DOHH2 (cell line): ENCODE measurements around the gene ARFIP1.

Source experiments
- H3F3A ChIP-seq: fragments of 200-600 bp; sonication (generic), shearing (Covaris generic); 2 replicates; pipeline ENCODE4 v1.6.0; 2016; ENCODE audit warnings: antibody characterized with exemption, mild to moderate bottlenecking; ENCODE audit not compliant: control insufficient read depth, insufficient read depth
- H3K27ac ChIP-seq: fragments of 200-600 bp; sonication (generic); 2 replicates; pipeline ENCODE4 v1.5.1; 2014; ENCODE audit warnings: low read depth, mild to moderate bottlenecking, low read length, moderate library complexity
- H3K27me3 ChIP-seq: fragments of 200-600 bp; sonication (generic); 2 replicates; pipeline ENCODE4 v1.6.1; 2014; ENCODE audit warnings: mild to moderate bottlenecking, low read length, mixed read lengths; ENCODE audit not compliant: control insufficient read depth
- H3K36me3 ChIP-seq: fragments of 200-600 bp; sonication (generic); 2 replicates; pipeline ENCODE4 v1.6.1; 2014; ENCODE audit warnings: mild to moderate bottlenecking, low read length, moderate library complexity, mixed read lengths; ENCODE audit not compliant: control insufficient read depth
- H3K4me1 ChIP-seq: fragments of 200-600 bp; sonication (generic); 2 replicates; pipeline ENCODE4 v1.6.1; 2014; ENCODE audit warnings: mild to moderate bottlenecking, low read length, mixed read lengths; ENCODE audit not compliant: control insufficient read depth
- H3K4me2 ChIP-seq: fragments of 200-600 bp; sonication (generic); 2 replicates; pipeline ENCODE4 v1.6.0; 2014; ENCODE audit warnings: mild to moderate bottlenecking, low read length, moderate library complexity
- H3K4me3 ChIP-seq: fragments of 200-600 bp; sonication (generic); 2 replicates; pipeline ENCODE4 v1.5.1; 2014; ENCODE audit warnings: mild to moderate bottlenecking, low read length, mixed read lengths
- H3K79me2 ChIP-seq: fragments of 200-600 bp; sonication (generic); 2 replicates; pipeline ENCODE4 v1.6.1; 2014; ENCODE audit warnings: mild to moderate bottlenecking, low read length, mixed read lengths; ENCODE audit not compliant: control insufficient read depth
- H3K9me2 ChIP-seq: fragments of 200-600 bp; sonication (generic); replicated peaks from 2 replicates; pipeline ENCODE4 v1.6.1; 2014; ENCODE audit warnings: mild to moderate bottlenecking, low read length, mixed read lengths; ENCODE audit not compliant: control insufficient read depth
- H3K9me3 ChIP-seq: fragments of 200-600 bp; sonication (generic); 2 replicates; pipeline ENCODE4 v1.6.1; 2014; ENCODE audit warnings: antibody characterized with exemption, low read length, mixed read lengths; ENCODE audit not compliant: control insufficient read depth, insufficient read depth
- H4K20me1 ChIP-seq: fragments of 200-600 bp; sonication (generic); 2 replicates; pipeline ENCODE4 v1.6.0; 2014; ENCODE audit warnings: low read depth, mild to moderate bottlenecking, antibody characterized with exemption, low read length, moderate library complexity; ENCODE audit not compliant: control insufficient read depth, insufficient read depth
- CTCF ChIP-seq: fragments of 200-600 bp; sonication (generic); IDR thresholded peaks from one replicate; pipeline ENCODE4 v1.5.1; 2014; ENCODE audit warnings: antibody characterized with exemption, mild to moderate bottlenecking, low read depth, low read length; ENCODE audit not compliant: poor library complexity, severe bottlenecking
- EZH2phosphoT487 ChIP-seq: fragments of 200-600 bp; sonication (generic); IDR thresholded peaks from 2 replicates; pipeline ENCODE4 v1.6.1; 2017; ENCODE audit warnings: borderline replicate concordance, mild to moderate bottlenecking, antibody characterized with exemption, low read length, moderate library complexity, mixed read lengths

Gene ARFIP1

GRCh38 chr4:152734699-152735050, 45.1 kb upstream of the ARFIP1 start:
- Histone ChIP-seq H3K27ac (no peak overlapping the region), H3K4me3 (no peak overlapping the region), H3K9me3 (no peaks in the 10 kb centered on the region), H3K4me2 (no peak overlapping the region), H3K79me2 (no peaks in the 10 kb centered on the region), H3K9me2 (no peaks in the 10 kb centered on the region), H3K27me3 (peaks cover 4% of the 10 kb centered on the region; the same call in 1 of the 2 replicates), H3K36me3 (no peaks in the 10 kb centered on the region), H3F3A (no peaks in the 10 kb centered on the region), H3K4me1 (no peaks in the 10 kb centered on the region), H4K20me1 (no peaks in the 10 kb centered on the region)
- TF ChIP-seq EZH2phosphoT487 (no peak), CTCF (no peak)

GRCh38 chr4:152735396-152735859, 44.3 kb upstream of the ARFIP1 start:
- TF ChIP-seq CTCF (peak; percentile 70), EZH2phosphoT487 (no peak)
- Histone ChIP-seq H3K9me2 (no peaks in the 10 kb centered on the region), H3K9me3 (no peaks in the 10 kb centered on the region), H3K4me1 (no peaks in the 10 kb centered on the region), H3K4me3 (no peak overlapping the region), H3F3A (no peaks in the 10 kb centered on the region), H3K79me2 (no peaks in the 10 kb centered on the region), H4K20me1 (no peaks in the 10 kb centered on the region), H3K27me3 (peaks cover 4% of the 10 kb centered on the region; the same call in 1 of the 2 replicates), H3K36me3 (no peaks in the 10 kb centered on the region), H3K27ac (no peak overlapping the region), H3K4me2 (no peak overlapping the region)

- no peaks in the 10 kb centered on the region for H3K9me3 ChIP-seq
- no peaks in the 10 kb centered on the region for H3K36me3 ChIP-seq
Measured at GRCh38 chr4:152735906-152736305, 43.8 kb upstream of the ARFIP1 start.

More at GRCh38 chr4:152735906-152736305, 43.8 kb upstream of the ARFIP1 start:
- Histone ChIP-seq H3K4me2 (no peak overlapping the region), H3K9me2 (no peaks in the 10 kb centered on the region), H4K20me1 (no peaks in the 10 kb centered on the region), H3K27me3 (peaks cover 4% of the 10 kb centered on the region; the same call in 1 of the 2 replicates), H3K4me3 (no peak overlapping the region), H3K4me1 (no peaks in the 10 kb centered on the region), H3F3A (no peaks in the 10 kb centered on the region), H3K79me2 (no peaks in the 10 kb centered on the region), H3K27ac (no peak overlapping the region)
- TF ChIP-seq EZH2phosphoT487 (no peak), CTCF (no peak)
